Activated CD4-positive, alpha-beta T cell treated with anti-CD3 and anti-CD28 coated beads, Interleukin-2, amount 50 U/mL, for 24 hours (primary cell): Measurements from ENCODE around the gene C1QTNF5.
A peak's percentile ranks its signal among the peaks of the same experiment; 100 is the strongest.

Source experiments
- DNase-seq, 2 donors: peaks; one replicate each; pipeline ENCODE4 v3.0.0-alpha.2; 2020; ENCODE audit warnings: low read depth in 1 of 2, low spot score in 1 of 2

The C1QTNF5 gene

DNA sequence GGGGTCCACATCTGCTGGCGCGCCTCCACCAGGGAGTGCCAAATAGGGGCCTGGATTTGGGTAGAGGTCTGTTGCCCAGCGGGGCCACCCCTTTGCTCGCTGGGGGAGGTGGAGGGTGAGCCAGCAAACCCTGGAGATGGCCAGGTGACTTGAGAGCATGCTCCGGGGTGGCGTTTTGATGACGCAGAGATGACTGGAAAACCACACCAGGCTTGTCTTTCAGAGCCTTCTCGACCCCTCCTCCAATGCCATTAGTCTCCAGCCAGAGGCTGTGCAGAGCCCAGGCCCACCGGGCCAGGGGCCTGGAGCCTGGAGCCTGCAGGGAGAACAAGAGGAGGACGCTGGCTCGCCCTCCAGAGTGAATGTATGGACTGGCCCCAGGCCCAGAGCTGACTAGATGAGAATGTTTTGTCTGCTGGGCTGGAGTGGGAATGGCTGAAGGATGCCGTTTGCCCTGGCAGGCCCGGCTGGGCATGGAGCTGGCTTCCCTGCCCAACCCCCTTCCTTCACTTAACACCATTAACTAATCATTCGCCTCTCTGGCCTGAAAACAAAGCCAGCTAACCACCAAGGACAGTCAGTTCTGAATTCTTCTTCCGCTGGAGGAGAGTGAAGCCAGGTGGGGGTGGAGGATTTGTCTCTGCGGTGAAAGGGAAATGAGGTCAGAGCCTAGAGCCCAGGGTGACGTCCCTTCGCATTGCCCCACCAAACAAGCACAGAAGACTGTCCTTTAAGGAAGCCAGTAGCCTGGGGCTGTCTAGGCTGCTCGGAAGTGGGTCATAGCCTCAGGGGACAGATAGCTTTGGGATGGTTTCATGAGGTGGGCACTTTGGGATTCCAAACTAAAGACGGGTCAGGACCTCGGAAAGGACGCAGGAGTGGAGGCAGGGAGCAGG is 22.2 kb downstream of the C1QTNF5 start:
- DNase-seq = no peak

GRCh38 chr11:119317592-119318239 is 23.0 kb downstream of the C1QTNF5 start:
- DNase-seq = no peak

- DNase-seq = no peak
Observed at GRCh38 chr11:119316729-119317591, 23.7 kb downstream of the C1QTNF5 start, which contains the start of gene MCAM. Gene MCAM (minus strand): TSS chr11:119317130. CDS start chr11:119317101, 29 bp downstream.

GRCh38 chr11:119316016-119316728 is 24.5 kb downstream of the C1QTNF5 start:
- no peak for DNase-seq

GRCh38 chr11:119315131-119316015 is 25.3 kb downstream of the C1QTNF5 start:
- DNase-seq = no peak

GRCh38 chr11:119314726-119315125 is 26.0 kb downstream of the C1QTNF5 start:
- DNase-seq = no peak

- no peak for DNase-seq
Observed at GRCh38 chr11:119310682-119311052, 30.0 kb downstream of the C1QTNF5 start.

DNA sequence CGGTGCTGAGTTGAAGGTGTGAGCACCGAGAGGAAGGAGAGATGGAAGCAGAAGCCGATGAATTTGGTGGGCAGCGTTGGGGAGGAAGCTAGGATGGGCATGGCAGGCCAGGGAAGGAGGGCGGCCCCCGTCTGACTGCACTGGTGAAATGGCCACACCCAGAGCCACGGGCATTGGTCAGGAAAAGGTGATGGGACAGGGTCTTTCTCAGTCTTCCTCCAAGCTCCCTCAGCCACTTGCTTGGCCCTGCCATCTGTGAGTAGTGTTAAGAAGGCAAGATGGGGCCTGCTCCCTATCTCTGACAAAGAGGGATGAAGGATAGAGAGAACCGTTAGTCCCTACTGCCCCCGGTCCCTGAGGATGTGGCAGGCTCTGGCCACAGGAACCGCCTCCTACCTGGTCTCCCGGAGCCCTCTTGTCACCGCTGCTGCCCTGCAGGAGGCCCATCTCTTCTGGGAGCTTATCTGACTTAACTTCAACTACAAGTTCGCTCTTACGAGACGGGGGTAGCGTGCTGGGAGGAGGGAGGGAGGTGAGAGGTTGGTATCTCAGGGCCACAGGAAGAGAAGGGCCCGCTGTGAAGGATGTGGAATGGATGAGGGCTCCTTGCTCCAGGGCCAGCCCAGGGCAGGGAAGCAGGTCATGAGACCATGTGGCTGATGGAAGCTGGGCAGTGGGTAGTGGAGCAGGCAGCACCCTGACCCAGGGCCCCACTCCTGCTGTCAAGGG is 30.6 kb downstream of the C1QTNF5 start:
- DNase-seq = no peak

- DNase-seq = no peak
Observed at GRCh38 chr11:119309411-119309810, 31.3 kb downstream of the C1QTNF5 start.

GRCh38 chr11:119307974-119308373 is 32.7 kb downstream of the C1QTNF5 start:
- DNase-seq = no peak

DNA sequence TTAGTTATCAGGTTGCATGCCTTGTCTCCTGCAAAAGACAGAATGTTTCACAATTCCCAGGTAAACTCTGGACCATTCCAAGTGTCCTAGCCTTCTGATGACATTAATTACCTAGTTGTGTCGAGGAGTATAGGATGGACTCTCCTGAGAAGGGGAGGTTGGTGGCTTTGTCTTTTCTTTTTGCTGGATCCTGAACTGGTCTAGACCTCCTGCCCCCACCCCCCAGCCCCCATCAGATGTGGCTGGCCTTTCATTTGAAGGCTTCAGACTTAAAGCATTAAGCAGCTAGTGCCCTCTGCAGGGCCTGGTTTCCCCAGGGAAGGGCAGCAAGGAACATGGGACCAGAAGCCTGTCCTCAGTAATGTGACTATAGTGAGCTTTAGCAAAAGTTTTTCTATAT is 33.5 kb downstream of the C1QTNF5 start:
- DNase-seq = no peak

DNA sequence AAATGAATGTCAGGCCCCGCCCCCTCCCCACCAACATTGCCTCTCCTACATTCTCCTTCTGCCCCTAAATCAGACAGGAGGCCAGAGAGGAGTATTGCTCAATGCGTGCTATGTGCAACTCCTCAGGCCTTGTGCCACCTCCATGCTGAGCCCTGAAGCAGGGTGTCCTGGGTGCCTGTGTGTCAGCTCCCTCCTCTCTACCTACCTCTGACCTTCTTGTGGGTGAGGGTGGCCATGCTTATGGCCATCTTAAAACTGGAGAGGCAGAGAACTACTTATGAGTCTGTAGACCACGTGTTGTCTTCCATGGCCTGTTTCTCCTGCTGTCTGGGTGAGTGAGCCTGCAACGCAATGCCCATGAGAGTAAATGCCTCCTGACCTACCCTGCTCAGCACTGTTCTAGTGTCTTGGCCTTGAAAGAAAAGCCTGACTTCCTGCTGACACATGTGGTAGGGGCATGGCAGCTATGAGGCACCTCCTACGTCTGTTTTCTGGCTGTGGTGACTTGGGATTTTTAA is 34.3 kb downstream of the C1QTNF5 start:
- DNase-seq = peak in 1 of 2 donors; percentile 25

DNA sequence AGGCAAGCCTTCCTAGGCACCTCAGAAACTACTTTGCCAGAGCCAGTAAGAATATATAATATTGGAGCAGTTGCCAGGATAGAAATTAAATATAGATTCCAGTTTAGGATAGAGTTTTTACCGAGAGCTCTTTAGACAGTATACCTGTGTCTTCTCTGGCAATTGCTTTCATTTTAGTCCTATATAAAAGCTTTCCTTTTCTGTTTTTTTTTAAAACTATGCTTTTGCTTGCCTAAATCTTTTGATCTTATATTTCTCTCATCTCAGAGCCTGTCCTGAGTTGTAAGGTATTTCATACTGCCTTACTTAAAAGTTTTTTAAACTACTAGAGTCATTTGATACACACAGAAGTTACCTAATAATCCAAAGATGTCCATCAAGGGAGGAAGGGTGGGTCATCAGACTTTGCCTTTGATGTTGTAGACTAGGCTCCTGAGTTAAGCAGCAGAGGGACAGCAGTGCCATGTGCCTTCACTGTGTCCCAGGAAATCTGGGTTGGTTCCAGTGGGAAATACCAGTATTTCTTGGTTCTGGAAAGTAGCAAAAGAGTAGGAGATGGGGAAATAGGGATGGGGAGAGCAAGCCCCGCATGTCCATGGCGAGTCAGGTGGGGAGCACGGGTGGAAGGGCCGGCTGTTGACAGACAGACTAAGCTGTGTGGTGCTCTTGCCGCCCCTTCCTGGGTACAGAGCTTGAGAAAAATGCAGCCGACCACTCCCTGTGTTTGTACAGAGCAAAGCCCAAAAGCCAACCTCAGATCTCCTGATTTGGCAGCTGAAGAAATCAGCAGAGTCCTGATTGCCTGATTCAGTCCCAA is 34.9 kb downstream of the C1QTNF5 start:
- DNase-seq = no peak

DNA sequence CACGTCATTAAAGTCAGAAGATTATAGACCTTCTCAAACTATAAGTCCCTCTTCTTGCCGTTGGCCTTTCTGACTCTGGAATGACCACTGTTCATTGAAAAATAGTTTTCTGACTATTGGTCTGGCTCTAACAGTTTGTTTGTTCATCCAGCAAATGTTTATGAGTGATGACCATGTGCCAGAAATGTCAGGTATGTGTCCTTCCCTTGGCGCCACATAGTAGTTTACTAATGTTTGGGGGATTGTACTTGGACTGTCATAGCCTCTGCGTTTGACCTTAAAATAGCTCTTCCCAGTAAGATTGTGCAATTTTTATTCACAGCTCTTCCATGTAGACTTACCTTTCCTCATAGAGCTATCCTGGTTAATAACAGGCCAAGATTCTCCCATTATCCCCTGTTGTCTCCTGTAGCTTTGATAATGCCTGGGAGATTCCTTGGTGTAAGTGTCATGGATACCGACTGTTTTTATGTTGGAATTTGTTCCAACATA is 37.4 kb downstream of the C1QTNF5 start:
- DNase-seq = no peak

- DNase-seq = no peak
Observed at GRCh38 chr11:119300198-119300964, 40.3 kb downstream of the C1QTNF5 start.

- DNase-seq = no peak
Observed at GRCh38 chr11:119299416-119299815, 41.3 kb downstream of the C1QTNF5 start.

- no peak for DNase-seq
Observed at GRCh38 chr11:119298726-119299125, 42.0 kb downstream of the C1QTNF5 start.
